HepG2 (cell line): Measurements from ENCODE around the gene E2F1. TPM values are rescaled to one million over a fixed set of nuclear protein-coding genes. Genes with fewer than 3 reads are reported as not detected.
A peak's percentile ranks its signal among the peaks of the same experiment; 100 is the strongest.

ENCODE experiments used
- ATAC-seq: fragments of 200-7000 bp; cut with Tn5 transposase; 3 replicates; pipeline ENCODE4 v1.9.1; 2020; ENCODE audit warnings: mild to moderate bottlenecking, moderate library complexity
- BruUV-seq: library from RNA; stranded (reverse); fragments of 400-500 nt; replicated peaks from 2 replicates; lab custom pipeline; 2021; lab: Mats Ljungman, UMichigan
- CTCF ChIA-PET: fragments of 300-600 bp; formaldehyde crosslinking; extraction: SDS; loops from one replicate; lab custom pipeline; 2021; ENCODE audit warnings: low total read pairs, inconsistent platforms, low intra/inter-chr PET ratio; lab: Yijun Ruan, JAX
- POLR2A ChIA-PET: fragments of 350-600 bp; sonication (Branson Sonifier 250); formaldehyde crosslinking; loops from one replicate; lab custom pipeline; 2020; ENCODE audit warnings: antibody characterized with exemption, inconsistent platforms; lab: Yijun Ruan, JAX
- DNase-seq: peaks from one replicate; pipeline ENCODE4 v3.0.0-alpha.2; 2015; ENCODE audit warnings: low spot score
- FAIRE-seq: peaks from 3 replicates; lab custom pipeline; 2011; peaks lifted over from hg19 to GRCh38; lab: Jason Lieb, UNC
- H2AFZ ChIP-seq: one replicate; pipeline ENCODE4 v1.6.1; 2011; ENCODE audit warnings: low read length, inconsistent platforms
- H3K27ac ChIP-seq: fragments of 300-600 bp; 3 replicates; pipeline ENCODE4 v1.8.0; 2011; ENCODE audit warnings: mixed run types, mild to moderate bottlenecking, mixed read lengths, low read length, inconsistent platforms; ENCODE audit not compliant: insufficient read depth; ENCODE audit errors: extremely low read length
- H3K27me3 ChIP-seq, 2 experiments: fragments of 200-600 bp in 1 of 2; 2 replicates in 1 of 2; 3 replicates in 1 of 2; pipeline versions ENCODE4 v1.6.0 to v1.8.0; 2011; ENCODE audit warnings: low read length in 2 of 2, mild to moderate bottlenecking in 2 of 2, moderate library complexity in 2 of 2, inconsistent platforms in 1 of 2; ENCODE audit not compliant: insufficient read depth in 2 of 2, control insufficient read depth in 1 of 2
- H3K36me3 ChIP-seq, 2 experiments: fragments of 200-600 bp in 1 of 2; replicated peaks in 1 of 2; 2 replicates in 1 of 2; 3 replicates in 1 of 2; pipeline versions ENCODE4 v1.5.1 to v1.8.0; 2011; ENCODE audit warnings: low read length in 2 of 2, inconsistent platforms in 1 of 2; ENCODE audit not compliant: insufficient read depth in 2 of 2, control insufficient read depth in 1 of 2
- H3K4me1 ChIP-seq: 2 replicates; pipeline ENCODE4 v1.5.1; 2012; ENCODE audit warnings: low read length, inconsistent platforms; ENCODE audit not compliant: insufficient read depth
- H3K4me2 ChIP-seq: 2 replicates; pipeline ENCODE4 v1.6.0; 2011; ENCODE audit warnings: low read depth, low read length, inconsistent platforms
- H3K4me3 ChIP-seq, 3 experiments: fragments of 200-600 bp in 1 of 3; sonication (generic), shearing (Covaris generic) in 1 of 3; replicated peaks in 1 of 3; 2 replicates each; pipeline ENCODE4 v1.5.1; 2011 to 2016; ENCODE audit warnings: low read length in 3 of 3, inconsistent platforms in 2 of 3, low read depth in 2 of 3, mild to moderate bottlenecking in 2 of 3, control low read depth in 1 of 3, mixed read lengths in 1 of 3; ENCODE audit not compliant: insufficient read depth in 1 of 3
- H3K79me2 ChIP-seq: one replicate; pipeline ENCODE4 v1.6.1; 2011; ENCODE audit warnings: low read length, inconsistent platforms; ENCODE audit not compliant: insufficient read depth
- H3K9ac ChIP-seq: 2 replicates; pipeline ENCODE4 v1.6.0; 2011; ENCODE audit warnings: mild to moderate bottlenecking, low read depth, low read length, inconsistent platforms; ENCODE audit not compliant: insufficient read depth
- H3K9me3 ChIP-seq: 2 replicates; pipeline ENCODE4 v1.5.1; 2012; ENCODE audit warnings: mild to moderate bottlenecking, low read length
- H4K20me1 ChIP-seq: 2 replicates; pipeline ENCODE4 v1.6.0; 2011; ENCODE audit warnings: inconsistent platforms, mild to moderate bottlenecking, low read length, moderate library complexity; ENCODE audit not compliant: insufficient read depth
- AKAP8 ChIP-seq: sonication (generic); formaldehyde crosslinking; IDR thresholded peaks from 2 replicates; pipeline ENCODE4 v1.5.1; 2020; ENCODE audit warnings: mild to moderate bottlenecking, missing genetic modification reagents
- CHCHD3 ChIP-seq: sonication (generic); formaldehyde crosslinking; IDR thresholded peaks from 2 replicates; pipeline ENCODE4 v1.8.0; 2022; ENCODE audit warnings: mild to moderate bottlenecking, missing genetic modification reagents, moderate library complexity
- CREB3 ChIP-seq: sonication (generic); formaldehyde crosslinking; IDR thresholded peaks from 2 replicates; pipeline ENCODE4 v1.5.0; 2020; ENCODE audit warnings: missing genetic modification reagents
- HNF4A ChIP-seq: sonication (generic); formaldehyde crosslinking; IDR thresholded peaks from 2 replicates; pipeline ENCODE4 v1.4.0; 2020; ENCODE audit warnings: missing genetic modification reagents
- KDM2A ChIP-seq: sonication (generic); formaldehyde crosslinking; IDR thresholded peaks from 2 replicates; pipeline ENCODE4 v1.4.0; 2020; ENCODE audit warnings: low read depth, missing genetic modification reagents, borderline replicate concordance
- ONECUT2 ChIP-seq: sonication (generic); formaldehyde crosslinking; IDR thresholded peaks from 2 replicates; pipeline ENCODE4 v1.4.0; 2020; ENCODE audit warnings: missing genetic modification reagents
- SMARCE1 ChIP-seq: fragments of 450-650 bp; IDR thresholded peaks from 2 replicates; pipeline ENCODE4 v1.6.1; 2017; ENCODE audit warnings: borderline replicate concordance
- ZGPAT ChIP-seq: IDR thresholded peaks from 2 replicates; pipeline ENCODE4 v1.6.1; 2016; ENCODE audit warnings: mild to moderate bottlenecking
- ZNF446 ChIP-seq: sonication (generic); formaldehyde crosslinking; IDR thresholded peaks from 2 replicates; pipeline ENCODE4 v1.5.0; 2020; ENCODE audit warnings: mild to moderate bottlenecking, missing genetic modification reagents
- ZNF496 ChIP-seq: sonication (generic); formaldehyde crosslinking; IDR thresholded peaks from 2 replicates; pipeline ENCODE4 v1.8.1; 2023; ENCODE audit warnings: mild to moderate bottlenecking, moderate library complexity, missing genetic modification reagents; ENCODE audit not compliant: insufficient replicate concordance
- ZNF737 ChIP-seq: sonication (generic); formaldehyde crosslinking; IDR thresholded peaks from 2 replicates; pipeline ENCODE4 v1.5.0; 2020; ENCODE audit warnings: missing genetic modification reagents, mild to moderate bottlenecking, borderline replicate concordance
- WGBS: methylation state at CpG from one replicate; pipeline ENCODE4 v1.1.6; 2017; ENCODE audit warnings: low lambda C conversion rate; 5-methylcytosine and 5-hydroxymethylcytosine counted together
- in situ Hi-C: cut with HindIII; loops from 2 replicates; pipeline ENCODE4 v1.10.0; 2017; ENCODE audit warnings: low pct_unique_long_range_greater_than_20kb; ENCODE audit not compliant: extremely low pct_ligation_motif_present
- intact Hi-C: fragments of 100-400 bp; cut with micrococcal nuclease; formaldehyde crosslinking; loops from one replicate; pipeline ENCODE4 v1.10.0; 2022; ENCODE audit not compliant: unreplicated experiment
- polyA plus RNA-seq, 8 experiments: library from polyadenylated mRNA; depleted of rRNA in 3 of 8; stranded (reverse) in 7 of 8; unstranded in 1 of 8; fragments of >200 nt; fragmentation: Illumina TruSeq in 4 of 8; extraction: Trizol in 4 of 8; gene quantifications; 2 replicates each; pipeline versions ENCODE4 v1.2.1 to v1.2.3, GENCODE V29; 2011 to 2016; ENCODE audit warnings: low read depth in 4 of 8, missing spikeins in 1 of 8, mixed read lengths in 1 of 8; ENCODE audit not compliant: insufficient read depth in 1 of 8
- total RNA-seq, 5 experiments: library from RNA; depleted of rRNA; stranded (reverse); fragments of >200 nt; fragmentation: Illumina TruSeq; extraction: Trizol; gene quantifications; 2 replicates each; pipeline ENCODE4 v1.2.3, GENCODE V29; 2016; ENCODE audit warnings: low read depth in 1 of 5
- TF ChIP-seq, protein P1 (sequence below): IDR thresholded peaks from 2 replicates; pipeline ENCODE4 v1.6.1; 2016; ENCODE audit warnings: low read depth, missing genetic modification reagents, missing compliant biosample characterization

Gene E2F1
- total and polyA plus RNA-seq, 2 of the 13 experiments (the other 11 are each of a cell fraction or from before 2014, with no cell fraction given) = 25.5 to 39.4 TPM

DNA sequence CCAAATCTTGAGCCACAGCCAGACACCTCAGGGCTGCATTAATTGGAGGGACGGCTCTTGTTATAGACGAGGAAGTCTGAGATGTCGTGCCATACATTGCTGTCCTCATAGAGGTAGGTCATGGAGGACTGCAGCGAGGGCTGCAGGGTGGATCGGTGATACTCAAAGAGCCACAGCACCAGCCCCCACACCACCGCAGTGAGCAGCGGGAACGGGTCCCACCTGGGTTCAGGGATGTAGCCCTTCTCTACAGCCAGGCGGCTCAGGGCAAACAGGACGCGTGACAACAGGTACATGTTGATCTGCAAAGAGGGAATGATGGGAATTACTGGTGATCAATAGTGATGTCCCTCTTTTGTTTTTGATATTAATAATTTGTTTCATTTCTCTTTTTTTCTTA is 21.5 kb upstream of the E2F1 start:
- in situ Hi-C loops (no loop called here), intact Hi-C loops (no loop called here)
- ATAC-seq (no peak), FAIRE-seq (no peak), DNase-seq (no peak)
- no peaks in the 10 kb centered on the region for H3K36me3 ChIP-seq
- no peak overlapping the region for H3K4me3 ChIP-seq
- H3K9ac ChIP-seq = no peak overlapping the region
- H3K9me3 ChIP-seq = no peaks in the 10 kb centered on the region
- no peak overlapping the region for H3K27ac ChIP-seq
- BruUV-seq = no TSS peak
- peaks cover 0 to 4% of the 10 kb centered on the region in 2 experiments; a peak in 1 of 5 replicates for H3K27me3 ChIP-seq
- no peaks in the 10 kb centered on the region for H3K79me2 ChIP-seq
- H4K20me1 ChIP-seq = no peaks in the 10 kb centered on the region
- peaks cover 66% of the 10 kb centered on the region for H3K4me1 ChIP-seq
- no peak overlapping the region for H2AFZ ChIP-seq
- 78% methylated on average over 11 of the region's 11 CpGs for WGBS
- ChIA-PET POLR2A (no interaction called here), CTCF (no interaction called here)
- no peak overlapping the region for H3K4me2 ChIP-seq
- TF ChIP-seq HNF4A (CRISPR knock-in tag) (no peak), SMARCE1 (0 out of 2 replicates have a peak, but pooled peaks have one; percentile 23), AKAP8 (CRISPR knock-in tag) (no peak), ZNF737 (CRISPR knock-in tag) (peak; percentile 73; the same call in 1 of the 2 replicates), KDM2A (no peak), CREB3 (CRISPR knock-in tag) (no peak), CHCHD3 (CRISPR knock-in tag) (no peak), ZNF496 (CRISPR knock-in tag) (no peak), ONECUT2 (CRISPR knock-in tag) (no peak), ZGPAT (CRISPR knock-in tag) (no peak), ZNF446 (CRISPR knock-in tag) (no peak)
- TF ChIP-seq, protein P1, sequence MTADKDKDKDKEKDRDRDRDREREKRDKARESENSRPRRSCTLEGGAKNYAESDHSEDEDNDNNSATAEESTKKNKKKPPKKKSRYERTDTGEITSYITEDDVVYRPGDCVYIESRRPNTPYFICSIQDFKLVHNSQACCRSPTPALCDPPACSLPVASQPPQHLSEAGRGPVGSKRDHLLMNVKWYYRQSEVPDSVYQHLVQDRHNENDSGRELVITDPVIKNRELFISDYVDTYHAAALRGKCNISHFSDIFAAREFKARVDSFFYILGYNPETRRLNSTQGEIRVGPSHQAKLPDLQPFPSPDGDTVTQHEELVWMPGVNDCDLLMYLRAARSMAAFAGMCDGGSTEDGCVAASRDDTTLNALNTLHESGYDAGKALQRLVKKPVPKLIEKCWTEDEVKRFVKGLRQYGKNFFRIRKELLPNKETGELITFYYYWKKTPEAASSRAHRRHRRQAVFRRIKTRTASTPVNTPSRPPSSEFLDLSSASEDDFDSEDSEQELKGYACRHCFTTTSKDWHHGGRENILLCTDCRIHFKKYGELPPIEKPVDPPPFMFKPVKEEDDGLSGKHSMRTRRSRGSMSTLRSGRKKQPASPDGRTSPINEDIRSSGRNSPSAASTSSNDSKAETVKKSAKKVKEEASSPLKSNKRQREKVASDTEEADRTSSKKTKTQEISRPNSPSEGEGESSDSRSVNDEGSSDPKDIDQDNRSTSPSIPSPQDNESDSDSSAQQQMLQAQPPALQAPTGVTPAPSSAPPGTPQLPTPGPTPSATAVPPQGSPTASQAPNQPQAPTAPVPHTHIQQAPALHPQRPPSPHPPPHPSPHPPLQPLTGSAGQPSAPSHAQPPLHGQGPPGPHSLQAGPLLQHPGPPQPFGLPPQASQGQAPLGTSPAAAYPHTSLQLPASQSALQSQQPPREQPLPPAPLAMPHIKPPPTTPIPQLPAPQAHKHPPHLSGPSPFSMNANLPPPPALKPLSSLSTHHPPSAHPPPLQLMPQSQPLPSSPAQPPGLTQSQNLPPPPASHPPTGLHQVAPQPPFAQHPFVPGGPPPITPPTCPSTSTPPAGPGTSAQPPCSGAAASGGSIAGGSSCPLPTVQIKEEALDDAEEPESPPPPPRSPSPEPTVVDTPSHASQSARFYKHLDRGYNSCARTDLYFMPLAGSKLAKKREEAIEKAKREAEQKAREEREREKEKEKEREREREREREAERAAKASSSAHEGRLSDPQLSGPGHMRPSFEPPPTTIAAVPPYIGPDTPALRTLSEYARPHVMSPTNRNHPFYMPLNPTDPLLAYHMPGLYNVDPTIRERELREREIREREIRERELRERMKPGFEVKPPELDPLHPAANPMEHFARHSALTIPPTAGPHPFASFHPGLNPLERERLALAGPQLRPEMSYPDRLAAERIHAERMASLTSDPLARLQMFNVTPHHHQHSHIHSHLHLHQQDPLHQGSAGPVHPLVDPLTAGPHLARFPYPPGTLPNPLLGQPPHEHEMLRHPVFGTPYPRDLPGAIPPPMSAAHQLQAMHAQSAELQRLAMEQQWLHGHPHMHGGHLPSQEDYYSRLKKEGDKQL (CRISPR knock-in tag) = no peak
